H9 (cell line): ENCODE data around the gene RAET1L. TPM values are rescaled to one million over a fixed set of nuclear protein-coding genes. Genes with fewer than 3 reads are reported as not detected.

ENCODE experiments used
- DNase-seq: peaks from one replicate; pipeline ENCODE4 v3.0.0-alpha.2; 2017
- H2AFZ ChIP-seq: one replicate; pipeline ENCODE4 v1.6.1; 2013; ENCODE audit warnings: mild to moderate bottlenecking, low read length, control low read depth, moderate library complexity
- H2AK5ac ChIP-seq: 2 replicates; pipeline ENCODE4 v1.6.1; 2013; ENCODE audit warnings: low read length, control low read depth, mixed read lengths; ENCODE audit not compliant: insufficient read length
- H2BK120ac ChIP-seq: one replicate; pipeline ENCODE4 v1.6.1; 2013; ENCODE audit warnings: low read depth, mild to moderate bottlenecking, low read length, control low read depth, inconsistent platforms; ENCODE audit not compliant: poor library complexity, severe bottlenecking
- H2BK12ac ChIP-seq: 2 replicates; pipeline ENCODE4 v1.6.1; 2013; ENCODE audit warnings: low read length, control low read depth, mixed read lengths, low read depth; ENCODE audit not compliant: insufficient read length
- H2BK15ac ChIP-seq: 2 replicates; pipeline ENCODE4 v1.6.1; 2013; ENCODE audit warnings: low read depth, low read length, control low read depth
- H2BK20ac ChIP-seq: one replicate; pipeline ENCODE4 v1.6.1; 2013; ENCODE audit warnings: low read depth, mild to moderate bottlenecking, low read length, control low read depth, inconsistent platforms; ENCODE audit not compliant: poor library complexity, severe bottlenecking
- H2BK5ac ChIP-seq: 2 replicates; pipeline ENCODE4 v1.6.1; 2013; ENCODE audit warnings: low read length, control low read depth, mixed read lengths; ENCODE audit not compliant: insufficient read length
- H3K14ac ChIP-seq: 2 replicates; pipeline ENCODE4 v1.6.1; 2013; ENCODE audit warnings: low read length, control low read depth; ENCODE audit not compliant: insufficient read depth
- H3K18ac ChIP-seq: 2 replicates; pipeline ENCODE4 v1.6.1; 2013; ENCODE audit warnings: low read depth, mild to moderate bottlenecking, mixed read lengths, low read length, control low read depth; ENCODE audit not compliant: insufficient read length
- H3K23ac ChIP-seq: 2 replicates; pipeline ENCODE4 v1.6.1; 2013; ENCODE audit warnings: low read length, control low read depth, mixed read lengths, low read depth; ENCODE audit not compliant: insufficient read length
- H3K23me2 ChIP-seq: 2 replicates; pipeline ENCODE4 v1.6.1; 2013; ENCODE audit warnings: low read depth, mild to moderate bottlenecking, mixed read lengths, low read length, control low read depth; ENCODE audit not compliant: insufficient read length, poor library complexity, severe bottlenecking
- H3K27ac ChIP-seq: 2 replicates; pipeline ENCODE4 v1.5.1; 2013; ENCODE audit warnings: low read length, control low read depth, mixed read lengths, low read depth; ENCODE audit not compliant: insufficient read length
- H3K27me3 ChIP-seq: 2 replicates; pipeline ENCODE4 v1.6.1; 2013; ENCODE audit warnings: low read length, control low read depth, inconsistent platforms; ENCODE audit not compliant: insufficient read depth
- H3K4ac ChIP-seq: 2 replicates; pipeline ENCODE4 v1.6.1; 2013; ENCODE audit warnings: low read depth, mild to moderate bottlenecking, control low read depth, inconsistent platforms, low read length, moderate library complexity
- H3K4me1 ChIP-seq: 2 replicates; pipeline ENCODE4 v1.6.1; 2013; ENCODE audit warnings: low read length, control low read depth, inconsistent platforms; ENCODE audit not compliant: insufficient read depth
- H3K4me2 ChIP-seq: 2 replicates; pipeline ENCODE4 v1.6.1; 2013; ENCODE audit warnings: low read length, control low read depth, mixed read lengths; ENCODE audit not compliant: insufficient read length, insufficient read depth
- H3K56ac ChIP-seq: 2 replicates; pipeline ENCODE4 v1.6.1; 2013; ENCODE audit warnings: low read depth, mild to moderate bottlenecking, mixed read lengths, low read length, control low read depth; ENCODE audit not compliant: insufficient read length
- H3K79me1 ChIP-seq: 2 replicates; pipeline ENCODE4 v1.6.1; 2013; ENCODE audit warnings: low read depth, mild to moderate bottlenecking, moderate library complexity, low read length, control low read depth, inconsistent platforms; ENCODE audit not compliant: insufficient read depth, poor library complexity, severe bottlenecking
- H3K79me2 ChIP-seq: 2 replicates; pipeline ENCODE4 v1.6.1; 2013; ENCODE audit warnings: low read length, control low read depth, inconsistent platforms; ENCODE audit not compliant: insufficient read depth
- H3K9ac ChIP-seq: 2 replicates; pipeline ENCODE4 v1.6.1; 2013; ENCODE audit warnings: low read length, control low read depth, mixed read lengths; ENCODE audit not compliant: insufficient read length; ENCODE audit errors: extremely low read depth
- H3K9me3 ChIP-seq: one replicate; pipeline ENCODE4 v1.6.1; 2013; ENCODE audit warnings: low read depth, low read length, inconsistent platforms; ENCODE audit not compliant: control insufficient read depth
- H3T11ph ChIP-seq: one replicate; pipeline ENCODE4 v1.6.1; 2013; ENCODE audit warnings: mild to moderate bottlenecking, low read length, control low read depth, inconsistent platforms
- H4K20me1 ChIP-seq: one replicate; pipeline ENCODE4 v1.6.1; 2013; ENCODE audit not compliant: control insufficient read depth, insufficient read length, insufficient read depth
- H4K5ac ChIP-seq: 2 replicates; pipeline ENCODE4 v1.6.1; 2013; ENCODE audit warnings: low read depth, mild to moderate bottlenecking, mixed read lengths, low read length, control low read depth; ENCODE audit not compliant: insufficient read length
- H4K8ac ChIP-seq: replicated peaks from 2 replicates; pipeline ENCODE4 v1.6.1; 2013; ENCODE audit warnings: low read length, control low read depth, mixed read lengths, low read depth; ENCODE audit not compliant: insufficient read length
- H4K91ac ChIP-seq: 2 replicates; pipeline ENCODE4 v1.6.1; 2013; ENCODE audit warnings: low read depth, mild to moderate bottlenecking, moderate library complexity, mixed read lengths, low read length, control low read depth; ENCODE audit not compliant: insufficient read length
- H3K27ac Mint-ChIP-seq, 3 experiments: 2 replicates in 2 of 3; 3 replicates in 1 of 3; pipeline ENCODE4 v1.8.0; 2020 to 2021; ENCODE audit warnings: mixed read lengths in 3 of 3, mild to moderate bottlenecking in 1 of 3, moderate library complexity in 1 of 3
- H3K27me3 Mint-ChIP-seq: 2 replicates; pipeline ENCODE4 v1.8.0; 2021; ENCODE audit warnings: low read depth, mild to moderate bottlenecking, moderate library complexity, mixed read lengths
- H3K36me3 Mint-ChIP-seq, 3 experiments: 2 replicates in 2 of 3; 3 replicates in 1 of 3; pipeline ENCODE4 v1.8.0; 2020 to 2021; ENCODE audit warnings: low read depth in 3 of 3, mixed read lengths in 3 of 3; ENCODE audit not compliant: insufficient read depth in 1 of 3
- H3K4me1 Mint-ChIP-seq, 2 experiments: 2 replicates each; pipeline ENCODE4 v1.8.0; 2020; ENCODE audit warnings: mixed read lengths in 2 of 2
- H3K4me3 Mint-ChIP-seq, 2 experiments: 2 replicates in 1 of 2; 3 replicates in 1 of 2; pipeline ENCODE4 v1.8.0; 2020 to 2021; ENCODE audit warnings: mild to moderate bottlenecking in 2 of 2, mixed read lengths in 2 of 2, moderate library complexity in 1 of 2
- H3K9me3 Mint-ChIP-seq, 2 experiments: 2 replicates in 1 of 2; 3 replicates in 1 of 2; pipeline ENCODE4 v1.8.0; 2020; ENCODE audit warnings: mild to moderate bottlenecking in 2 of 2, mixed read lengths in 2 of 2, moderate library complexity in 1 of 2
- WGBS: extraction: QIAGEN DNeasy Blood & Tissue Kit; methylation state at CpG from one replicate; pipeline ENCODE4 v1.1.7; 2013; ENCODE audit warnings: missing lambda C conversion rate, low lambda C conversion rate, mixed read lengths; ENCODE audit not compliant: insufficient read length; ENCODE audit errors: extremely low coverage; 5-methylcytosine and 5-hydroxymethylcytosine counted together
- total RNA-seq: library from RNA; stranded (reverse); gene quantifications from 2 replicates; pipeline ENCODE4 v1.2.1, GENCODE V29; 2021
- TF ChIP-seq, protein P1 (sequence below): fragments of 200-600 bp; sonication (generic); conservative IDR thresholded peaks from 3 replicates; pipeline ENCODE4 v1.8.0; 2021; ENCODE audit warnings: antibody characterized with exemption, mild to moderate bottlenecking

Gene RAET1L
- total RNA-seq, 1 experiment from 2014 or later, result not detected

DNA sequence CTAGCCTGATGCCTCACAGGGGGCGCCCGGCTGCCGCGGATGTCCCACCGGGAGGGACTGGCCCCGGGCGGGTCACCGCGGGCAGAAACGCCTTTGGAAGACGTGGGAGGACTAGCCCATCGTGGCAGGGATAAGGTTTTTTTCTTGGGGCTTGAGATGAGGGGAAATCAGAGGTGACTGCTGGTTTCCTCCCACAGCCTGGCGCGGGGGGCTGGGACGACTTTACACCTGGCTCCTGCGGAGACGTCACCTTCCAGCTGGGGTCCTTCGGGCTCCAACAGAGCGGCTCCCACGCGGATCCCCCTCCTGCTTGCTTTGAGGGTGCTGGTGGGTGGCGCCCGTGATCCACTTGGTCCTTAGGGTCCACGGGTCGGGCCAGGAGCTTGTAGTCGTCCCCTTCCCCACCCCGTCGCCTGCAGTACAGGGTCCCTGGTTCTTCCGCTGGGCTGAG, 32.2 kb upstream of the RAET1L start:
- H2BK20ac ChIP-seq, result no peak overlapping the region
- H2BK120ac ChIP-seq, result no peak overlapping the region
- no peak overlapping the region for H3T11ph ChIP-seq
- no peaks in the 10 kb centered on the region for H4K20me1 ChIP-seq
- H3K4me1 ChIP-seq, result no peaks in the 10 kb centered on the region
- H3K79me1 ChIP-seq, result no peaks in the 10 kb centered on the region
- H3K79me2 ChIP-seq, result no peaks in the 10 kb centered on the region
- H3K9ac ChIP-seq, result no peak overlapping the region
- no peak overlapping the region for H3K4me2 ChIP-seq
- H2BK15ac ChIP-seq, result no peak overlapping the region
- no peak for DNase-seq
- no peak overlapping the region for H4K8ac ChIP-seq
- H3K27ac ChIP-seq, result no peak overlapping the region
- H3K56ac ChIP-seq, result no peak overlapping the region
- H3K14ac ChIP-seq, result no peak overlapping the region
- H3K27me3 ChIP-seq, result no peaks in the 10 kb centered on the region; the same call in 1 of the 2 replicates
- no peak overlapping the region for H2BK12ac ChIP-seq
- H2AK5ac ChIP-seq, result no peak overlapping the region
- no peak overlapping the region for H3K4ac ChIP-seq
- H3K23me2 ChIP-seq, result no peaks in the 10 kb centered on the region
- Mint-ChIP-seq H3K27ac (no peak overlapping the region), H3K4me1 (no peaks in the 10 kb centered on the region), H3K9me3 (peaks cover 23 to 27% of the 10 kb centered on the region in 2 experiments), H3K27me3 (peaks cover 43% of the 10 kb centered on the region), H3K36me3 (peaks cover 0 to 9% (median 3%) of the 10 kb centered on the region in 3 experiments; a peak in 5 of 7 replicates), H3K4me3 (no peak overlapping the region)
- no peaks in the 10 kb centered on the region for H3K9me3 ChIP-seq
- H4K5ac ChIP-seq, result no peak overlapping the region
- H2AFZ ChIP-seq, result no peak overlapping the region
- H3K23ac ChIP-seq, result no peak overlapping the region
- no peak overlapping the region for H2BK5ac ChIP-seq
- TF ChIP-seq, protein P1, sequence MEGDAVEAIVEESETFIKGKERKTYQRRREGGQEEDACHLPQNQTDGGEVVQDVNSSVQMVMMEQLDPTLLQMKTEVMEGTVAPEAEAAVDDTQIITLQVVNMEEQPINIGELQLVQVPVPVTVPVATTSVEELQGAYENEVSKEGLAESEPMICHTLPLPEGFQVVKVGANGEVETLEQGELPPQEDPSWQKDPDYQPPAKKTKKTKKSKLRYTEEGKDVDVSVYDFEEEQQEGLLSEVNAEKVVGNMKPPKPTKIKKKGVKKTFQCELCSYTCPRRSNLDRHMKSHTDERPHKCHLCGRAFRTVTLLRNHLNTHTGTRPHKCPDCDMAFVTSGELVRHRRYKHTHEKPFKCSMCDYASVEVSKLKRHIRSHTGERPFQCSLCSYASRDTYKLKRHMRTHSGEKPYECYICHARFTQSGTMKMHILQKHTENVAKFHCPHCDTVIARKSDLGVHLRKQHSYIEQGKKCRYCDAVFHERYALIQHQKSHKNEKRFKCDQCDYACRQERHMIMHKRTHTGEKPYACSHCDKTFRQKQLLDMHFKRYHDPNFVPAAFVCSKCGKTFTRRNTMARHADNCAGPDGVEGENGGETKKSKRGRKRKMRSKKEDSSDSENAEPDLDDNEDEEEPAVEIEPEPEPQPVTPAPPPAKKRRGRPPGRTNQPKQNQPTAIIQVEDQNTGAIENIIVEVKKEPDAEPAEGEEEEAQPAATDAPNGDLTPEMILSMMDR, result no peak
- no peak overlapping the region for H4K91ac ChIP-seq
- no CpG with 5 or more reads among the region's 29 CpGs for WGBS
- H3K18ac ChIP-seq, result no peak overlapping the region
